ENCODE data around the gene DESI2.

GRCh38 chr1:244732851-244733450, 80.0 kb downstream of the DESI2 start:
- TF ChIP-seq CTCF (IDR thresholded peaks at IDR 0.05) (no peak), POLR2A (IDR thresholded peaks at IDR 0.05) (no peak)

All from prostate gland (tissue), 2 donors.